Measurements from ENCODE around the gene LINGO1. TPM values are rescaled to one million over a fixed set of nuclear protein-coding genes. Genes with fewer than 3 reads are reported as not detected.

The LINGO1 gene
- total and polyA plus RNA-seq, 9 of the 15 experiments (the other 6 are each of a cell fraction or from before 2014, with no cell fraction given) = 0.07 to 15.3 (median 2.1) TPM

DNA sequence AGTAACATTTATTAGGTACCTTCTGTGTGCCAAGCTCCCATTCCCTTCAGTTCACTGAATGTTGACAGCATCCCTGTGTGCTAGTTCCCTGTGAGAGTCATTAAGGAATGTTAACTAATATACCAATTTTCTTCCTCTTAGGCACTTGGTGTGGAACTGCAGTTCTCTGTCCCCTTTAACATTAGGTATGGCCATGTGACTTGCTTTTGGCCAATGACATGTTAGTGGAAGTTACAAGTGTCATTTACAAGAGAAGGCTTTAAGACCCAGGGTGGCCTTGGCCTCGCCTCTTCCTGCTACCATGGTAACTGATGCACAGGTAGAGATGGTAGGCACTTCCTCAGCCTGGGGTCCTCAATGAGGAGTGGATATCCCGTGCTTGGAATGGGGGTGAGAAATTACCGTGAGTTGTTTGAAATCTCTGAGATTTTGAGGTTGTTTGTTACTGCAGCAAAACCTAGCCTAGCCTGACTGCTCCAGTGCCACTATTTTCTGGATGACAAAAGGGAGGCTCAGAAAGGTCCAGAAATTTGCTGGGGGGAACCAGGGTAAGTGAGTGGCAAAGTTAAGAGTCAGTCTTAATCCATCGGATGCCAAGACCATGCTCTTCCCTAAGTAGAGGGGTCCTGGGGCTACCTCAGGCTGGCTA is 21.2 kb upstream of the LINGO1 start:
- peaks cover 0 to 13% of the 10 kb centered on the region in 2 experiments; a peak in 3 of 5 replicates for H3K4me1 ChIP-seq (replicated peaks in 1 of 2; ENCODE audit: control insufficient read depth in 2 of 2, insufficient read depth in 2 of 2, low read length in 2 of 2)
- in situ Hi-C loops (cut with MboI) = no loop called here
- H3K79me2 ChIP-seq (ENCODE audit: control insufficient read depth, insufficient read depth, low read length) = no peaks in the 10 kb centered on the region
- ATAC-seq (no peak), FAIRE-seq (no peak), DNase-seq (ENCODE audit: extremely low read depth in 1 of 4, low spot score in 3 of 4) (no peak)
- peaks cover 4% of the 10 kb centered on the region; the same call in 1 of the 2 replicates for H4K20me1 ChIP-seq (replicated peaks; ENCODE audit: control insufficient read depth, insufficient read depth, low read length)
- H3K9me3 ChIP-seq (replicated peaks; ENCODE audit: control insufficient read depth, insufficient read depth, low read depth, low read length) = no peaks in the 10 kb centered on the region
- 3% methylated on average over 4 of the region's 4 CpGs for whole genome bisulfite sequencing (ENCODE audit: insufficient coverage, low coverage, missing lambda C conversion rate)
- H3K4me3 ChIP-seq = no peak overlapping the region
- no peaks in the 10 kb centered on the region for H3K36me3 ChIP-seq (ENCODE audit: control insufficient read depth, insufficient read depth, low read length)
- no peak overlapping the region for H3K27ac ChIP-seq (ENCODE audit: extremely low read depth, low read depth, low read length)
- no peak overlapping the region for H3K4me2 ChIP-seq (ENCODE audit: insufficient read depth, low read length)
- intact Hi-C loops (cut with micrococcal nuclease) = no loop called here
- no TSS peak for BruUV-seq (replicated peaks)
- no peaks in the 10 kb centered on the region for H3K9me1 ChIP-seq (ENCODE audit: control insufficient read depth, insufficient read depth, low read length)
- peaks cover 23 to 63% of the 10 kb centered on the region in 2 experiments for H3K27me3 ChIP-seq (ENCODE audit: control insufficient read depth in 2 of 2, insufficient read depth in 2 of 2, low read length in 2 of 2)
- H3K9ac ChIP-seq (ENCODE audit: insufficient read depth in 1 of 2, low read depth in 2 of 2, low read length in 2 of 2) = no peak overlapping the region
- POLR2A ChIA-PET = interaction anchor here (0.5 kb wide), 1 partner anchor 55 kb away, joined by 3 read pairs; no protein-coding TSS in a partner anchor
- CTCF ChIA-PET (ENCODE audit: low intra/inter-chr PET ratio) = no interaction called here
- no peak overlapping the region for H2AFZ ChIP-seq (ENCODE audit: low read depth, low read length)
- TF ChIP-seq CTBP1 (IDR thresholded peaks at IDR 0.05; ENCODE audit: borderline replicate concordance) = no peak
- no peak for TF ChIP-seq SREBF2 (CRISPR knock-in tag; IDR thresholded peaks at IDR 0.05)
- peak; percentile 100 for TF ChIP-seq ZNF12 (CRISPR knock-in tag; IDR thresholded peaks at IDR 0.05)
- TF ChIP-seq STAG1 (CRISPR knock-in tag; IDR thresholded peaks at IDR 0.05; ENCODE audit: borderline replicate concordance) = no peak
- no peak for TF ChIP-seq RBM15 (IDR thresholded peaks at IDR 0.05; ENCODE audit: insufficient read depth, low read length)
- TF ChIP-seq RFX1 (IDR thresholded peaks at IDR 0.05) = peak; percentile 39; the same call in 1 of the 2 replicates
- TF ChIP-seq, protein P1, sequence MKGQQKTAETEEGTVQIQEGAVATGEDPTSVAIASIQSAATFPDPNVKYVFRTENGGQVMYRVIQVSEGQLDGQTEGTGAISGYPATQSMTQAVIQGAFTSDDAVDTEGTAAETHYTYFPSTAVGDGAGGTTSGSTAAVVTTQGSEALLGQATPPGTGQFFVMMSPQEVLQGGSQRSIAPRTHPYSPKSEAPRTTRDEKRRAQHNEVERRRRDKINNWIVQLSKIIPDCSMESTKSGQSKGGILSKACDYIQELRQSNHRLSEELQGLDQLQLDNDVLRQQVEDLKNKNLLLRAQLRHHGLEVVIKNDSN (CRISPR knock-in tag; IDR thresholded peaks at IDR 0.05) = 0 out of 2 replicates have a peak, but pooled peaks have one; percentile 36
- TF ChIP-seq, protein P2, sequence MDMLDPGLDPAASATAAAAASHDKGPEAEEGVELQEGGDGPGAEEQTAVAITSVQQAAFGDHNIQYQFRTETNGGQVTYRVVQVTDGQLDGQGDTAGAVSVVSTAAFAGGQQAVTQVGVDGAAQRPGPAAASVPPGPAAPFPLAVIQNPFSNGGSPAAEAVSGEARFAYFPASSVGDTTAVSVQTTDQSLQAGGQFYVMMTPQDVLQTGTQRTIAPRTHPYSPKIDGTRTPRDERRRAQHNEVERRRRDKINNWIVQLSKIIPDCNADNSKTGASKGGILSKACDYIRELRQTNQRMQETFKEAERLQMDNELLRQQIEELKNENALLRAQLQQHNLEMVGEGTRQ (CRISPR knock-in tag; IDR thresholded peaks at IDR 0.05) = peak; percentile 37
- TF ChIP-seq TEAD1 (CRISPR knock-in tag; IDR thresholded peaks at IDR 0.05) = no peak
- TF ChIP-seq SIN3B (IDR thresholded peaks at IDR 0.05; ENCODE audit: low read depth) = no peak
- TF ChIP-seq NFYB (IDR thresholded peaks at IDR 0.05; ENCODE audit: extremely low read depth, insufficient read length) = peak; percentile 66
- TF ChIP-seq TAF9B (IDR thresholded peaks at IDR 0.05; ENCODE audit: partially characterized antibody) = no peak
- TF ChIP-seq, protein P3, sequence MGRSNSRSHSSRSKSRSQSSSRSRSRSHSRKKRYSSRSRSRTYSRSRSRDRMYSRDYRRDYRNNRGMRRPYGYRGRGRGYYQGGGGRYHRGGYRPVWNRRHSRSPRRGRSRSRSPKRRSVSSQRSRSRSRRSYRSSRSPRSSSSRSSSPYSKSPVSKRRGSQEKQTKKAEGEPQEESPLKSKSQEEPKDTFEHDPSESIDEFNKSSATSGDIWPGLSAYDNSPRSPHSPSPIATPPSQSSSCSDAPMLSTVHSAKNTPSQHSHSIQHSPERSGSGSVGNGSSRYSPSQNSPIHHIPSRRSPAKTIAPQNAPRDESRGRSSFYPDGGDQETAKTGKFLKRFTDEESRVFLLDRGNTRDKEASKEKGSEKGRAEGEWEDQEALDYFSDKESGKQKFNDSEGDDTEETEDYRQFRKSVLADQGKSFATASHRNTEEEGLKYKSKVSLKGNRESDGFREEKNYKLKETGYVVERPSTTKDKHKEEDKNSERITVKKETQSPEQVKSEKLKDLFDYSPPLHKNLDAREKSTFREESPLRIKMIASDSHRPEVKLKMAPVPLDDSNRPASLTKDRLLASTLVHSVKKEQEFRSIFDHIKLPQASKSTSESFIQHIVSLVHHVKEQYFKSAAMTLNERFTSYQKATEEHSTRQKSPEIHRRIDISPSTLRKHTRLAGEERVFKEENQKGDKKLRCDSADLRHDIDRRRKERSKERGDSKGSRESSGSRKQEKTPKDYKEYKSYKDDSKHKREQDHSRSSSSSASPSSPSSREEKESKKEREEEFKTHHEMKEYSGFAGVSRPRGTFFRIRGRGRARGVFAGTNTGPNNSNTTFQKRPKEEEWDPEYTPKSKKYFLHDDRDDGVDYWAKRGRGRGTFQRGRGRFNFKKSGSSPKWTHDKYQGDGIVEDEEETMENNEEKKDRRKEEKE (IDR thresholded peaks at IDR 0.05; ENCODE audit: borderline replicate concordance in 1 of 2, control insufficient read depth in 1 of 2, low read depth in 2 of 2, low read length in 1 of 2) = no peak
